LNCAP (cell line): ENCODE data around the gene KDM4C.

Source experiments
- TF ChIP-seq, protein P1 (sequence below): fragments of 450-650 bp; IDR thresholded peaks from 2 replicates; pipeline ENCODE4 v1.5.1; 2017; ENCODE audit warnings: mild to moderate bottlenecking

Gene KDM4C

DNA sequence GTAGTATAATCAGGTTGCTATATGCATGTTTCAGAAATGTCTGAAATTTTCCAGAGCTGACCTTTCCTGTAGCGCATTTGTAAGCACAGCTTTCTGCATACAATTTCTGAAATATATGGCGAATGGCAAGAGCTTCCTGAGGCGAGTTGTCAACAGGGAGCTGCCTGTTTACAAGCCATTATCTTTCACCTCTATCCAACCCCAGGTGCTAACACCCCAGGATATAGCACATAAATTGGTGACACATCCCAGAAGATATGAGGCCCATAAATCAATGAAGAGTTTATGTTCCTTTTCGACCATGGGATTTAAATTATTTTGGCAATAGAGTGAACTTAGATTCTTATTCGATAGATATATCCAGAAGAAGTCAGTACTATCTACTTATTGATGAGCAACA is 379.8 kb downstream of the KDM4C start:
- TF ChIP-seq, protein P1, sequence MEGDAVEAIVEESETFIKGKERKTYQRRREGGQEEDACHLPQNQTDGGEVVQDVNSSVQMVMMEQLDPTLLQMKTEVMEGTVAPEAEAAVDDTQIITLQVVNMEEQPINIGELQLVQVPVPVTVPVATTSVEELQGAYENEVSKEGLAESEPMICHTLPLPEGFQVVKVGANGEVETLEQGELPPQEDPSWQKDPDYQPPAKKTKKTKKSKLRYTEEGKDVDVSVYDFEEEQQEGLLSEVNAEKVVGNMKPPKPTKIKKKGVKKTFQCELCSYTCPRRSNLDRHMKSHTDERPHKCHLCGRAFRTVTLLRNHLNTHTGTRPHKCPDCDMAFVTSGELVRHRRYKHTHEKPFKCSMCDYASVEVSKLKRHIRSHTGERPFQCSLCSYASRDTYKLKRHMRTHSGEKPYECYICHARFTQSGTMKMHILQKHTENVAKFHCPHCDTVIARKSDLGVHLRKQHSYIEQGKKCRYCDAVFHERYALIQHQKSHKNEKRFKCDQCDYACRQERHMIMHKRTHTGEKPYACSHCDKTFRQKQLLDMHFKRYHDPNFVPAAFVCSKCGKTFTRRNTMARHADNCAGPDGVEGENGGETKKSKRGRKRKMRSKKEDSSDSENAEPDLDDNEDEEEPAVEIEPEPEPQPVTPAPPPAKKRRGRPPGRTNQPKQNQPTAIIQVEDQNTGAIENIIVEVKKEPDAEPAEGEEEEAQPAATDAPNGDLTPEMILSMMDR, result no peak

GRCh38 chr9:7139886-7140285 is 382.1 kb downstream of the KDM4C start:
- TF ChIP-seq, protein P1, result no peak

DNA sequence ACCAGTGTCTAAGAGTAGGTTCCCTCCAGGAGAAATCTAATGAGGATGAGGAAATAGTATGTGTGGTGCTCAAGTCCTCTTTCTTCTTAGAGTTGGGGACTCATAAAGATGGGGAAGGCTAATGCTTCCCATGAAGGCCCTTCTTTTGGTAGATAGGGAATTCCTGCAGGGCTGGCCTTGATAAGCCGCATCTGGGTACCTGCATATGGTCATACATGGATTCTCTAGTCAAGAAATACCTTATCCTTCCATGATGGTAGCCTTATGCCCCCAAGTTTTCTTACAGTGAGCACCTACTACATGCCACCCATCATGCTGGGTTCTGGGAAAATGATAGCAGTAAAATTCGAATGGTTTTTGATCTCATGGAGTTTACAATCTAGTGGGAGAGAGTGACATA is 382.6 kb downstream of the KDM4C start:
- TF ChIP-seq, protein P1, result no peak

DNA sequence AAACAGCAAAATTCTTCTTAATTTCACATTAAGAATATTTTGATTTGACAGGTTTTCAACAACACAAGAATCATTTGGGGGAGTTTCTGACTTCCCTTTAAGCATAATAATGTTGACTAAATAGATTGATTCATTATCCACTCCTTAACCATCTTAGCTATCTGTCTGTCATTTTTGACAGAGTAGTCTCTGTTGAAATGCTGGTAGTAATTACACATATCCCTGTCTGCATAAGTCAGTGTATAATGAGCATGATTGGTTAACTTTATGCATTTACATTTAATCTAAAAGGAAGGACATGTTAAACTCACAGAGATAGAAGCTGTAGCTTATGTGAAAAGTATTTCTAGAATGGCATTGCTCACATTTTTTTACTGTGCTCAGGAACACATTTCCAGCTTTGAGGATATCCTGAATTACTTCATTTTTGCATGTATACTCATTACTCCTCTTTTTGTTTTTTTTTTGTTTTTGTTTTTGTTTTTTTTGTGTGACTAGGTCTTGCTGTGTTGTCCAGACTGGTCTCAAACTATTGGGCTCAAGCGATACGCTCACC is 385.9 kb downstream of the KDM4C start:
- TF ChIP-seq, protein P1, result no peak

DNA sequence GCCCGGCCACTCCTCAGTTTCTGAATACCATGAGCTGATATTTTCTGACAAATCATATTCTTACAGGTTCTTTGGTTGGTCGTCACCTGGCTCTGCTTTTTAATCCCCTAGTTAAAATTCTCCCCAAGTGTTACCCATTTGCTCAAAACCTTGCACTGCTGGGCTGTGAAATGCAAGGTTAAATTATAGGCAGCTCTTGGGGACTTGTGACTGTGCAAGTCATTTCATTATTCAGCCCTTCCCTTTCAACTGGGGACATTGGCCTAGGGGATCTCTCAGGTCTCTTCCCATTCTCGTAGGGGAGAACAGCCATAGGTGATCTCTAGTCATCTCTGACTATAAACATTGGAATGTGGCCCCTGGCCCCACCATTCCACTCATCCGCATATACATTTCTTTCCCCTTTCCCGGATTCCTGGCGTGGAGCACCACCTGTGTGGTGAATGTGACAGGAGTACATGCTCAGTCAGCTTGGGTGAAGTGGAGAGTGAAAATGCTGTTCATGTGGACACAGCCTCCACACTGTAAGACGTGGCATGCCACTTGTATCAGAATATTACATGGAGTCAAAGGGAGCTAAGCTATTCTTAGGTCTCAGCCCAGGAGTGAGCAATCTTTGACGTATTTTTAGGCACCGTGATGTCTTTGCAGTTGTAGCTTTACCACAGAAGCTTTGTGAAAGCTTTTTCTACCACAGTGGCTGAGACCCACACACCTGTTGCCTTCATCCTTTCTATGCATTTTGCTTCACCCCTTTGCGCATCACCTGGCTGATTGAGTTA is 386.7 kb downstream of the KDM4C start:
- TF ChIP-seq, protein P1, result no peak

GRCh38 chr9:7145361-7146069 is 387.7 kb downstream of the KDM4C start:
- TF ChIP-seq, protein P1, result no peak

DNA sequence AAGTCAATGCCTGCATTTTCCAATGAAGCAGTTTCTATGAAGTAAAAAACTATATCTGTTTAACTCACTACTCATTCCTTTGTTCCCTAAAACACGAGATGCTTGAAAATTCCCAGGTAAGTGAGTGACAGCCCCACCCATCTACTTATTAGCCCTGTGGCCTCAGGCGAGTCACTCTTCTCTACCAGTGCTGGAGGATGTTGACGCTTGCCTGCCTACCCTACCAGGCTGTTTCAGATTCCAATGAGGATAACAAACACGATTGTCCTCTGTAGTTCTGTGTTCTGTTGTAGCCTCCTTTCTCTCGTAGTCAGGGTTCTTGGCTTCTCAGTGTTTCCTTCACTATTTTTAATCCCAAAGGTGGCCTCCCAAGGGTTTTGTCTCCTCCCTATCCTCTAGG is 388.8 kb downstream of the KDM4C start:
- TF ChIP-seq, protein P1, result no peak
